ENCODE results near the gene GREB1L.
"Not testable (repeated sequence)": the region's sequence is repeated elsewhere in the genome, so short reads cannot be mapped to it uniquely, and the experiment has no call there.

Gene GREB1L

DNA sequence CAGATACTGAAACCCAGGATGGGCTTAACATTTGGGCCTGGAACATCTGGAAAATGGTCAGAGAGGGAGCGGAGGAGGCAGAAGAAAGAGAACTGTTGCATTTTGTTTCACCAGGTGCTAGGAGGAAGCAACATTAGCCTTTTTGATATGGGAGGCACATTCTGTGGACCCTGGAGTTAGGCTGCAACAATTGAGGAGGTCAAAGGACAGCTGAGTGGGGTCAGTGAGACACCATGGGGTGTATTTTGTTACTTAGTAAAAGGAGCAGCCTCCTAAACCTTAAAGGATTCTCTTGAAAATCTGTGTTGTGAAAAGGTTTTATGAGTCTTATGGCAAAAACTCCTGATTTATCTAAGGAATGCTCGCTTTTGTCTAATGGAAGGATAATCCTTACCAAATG lies 124.9 kb downstream of the GREB1L start:
- DNase-seq (ENCODE audit: low read depth in 2 of 2) = no peak

DNA sequence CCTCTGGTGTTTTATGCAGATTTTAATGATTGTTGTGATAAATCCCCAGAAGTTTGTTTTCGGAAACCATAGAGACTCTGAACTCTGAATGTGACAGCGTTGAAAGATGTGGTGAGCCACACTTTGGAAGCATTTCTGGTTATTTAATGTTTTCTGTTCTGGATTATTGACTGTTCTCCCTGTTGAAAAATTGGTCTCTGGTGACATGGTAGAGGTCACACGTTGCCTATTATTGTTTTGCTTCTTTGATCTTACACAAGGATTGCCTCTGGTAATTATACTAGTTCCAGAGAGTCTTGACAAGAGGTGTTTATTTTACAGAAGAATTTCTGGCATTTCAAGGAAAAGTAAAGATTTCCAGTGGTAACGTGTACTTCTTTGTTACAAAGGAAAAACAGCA lies 127.1 kb downstream of the GREB1L start:
- no peak for DNase-seq (ENCODE audit: low read depth in 2 of 2)

DNA sequence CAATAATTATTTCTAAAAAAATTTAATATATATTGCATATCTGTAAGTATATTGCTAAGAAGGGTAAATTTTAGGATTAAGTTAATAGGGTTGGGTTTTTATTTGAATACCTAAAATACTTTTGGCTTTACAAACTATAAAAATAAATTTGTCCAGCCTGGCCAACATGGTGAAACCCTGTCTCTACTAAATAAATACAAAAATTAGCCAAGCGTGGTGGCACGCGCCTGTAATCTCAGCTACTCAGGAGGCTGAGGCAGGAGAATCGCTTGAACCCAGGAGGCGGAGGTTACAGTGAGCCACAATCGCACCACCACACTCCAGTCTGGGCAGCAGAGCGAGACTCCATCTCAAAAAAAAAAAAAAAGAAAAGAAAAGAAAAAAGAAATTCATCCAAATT lies 127.6 kb downstream of the GREB1L start:
- DNase-seq (ENCODE audit: low read depth in 2 of 2) = not testable (repeated sequence)

DNA sequence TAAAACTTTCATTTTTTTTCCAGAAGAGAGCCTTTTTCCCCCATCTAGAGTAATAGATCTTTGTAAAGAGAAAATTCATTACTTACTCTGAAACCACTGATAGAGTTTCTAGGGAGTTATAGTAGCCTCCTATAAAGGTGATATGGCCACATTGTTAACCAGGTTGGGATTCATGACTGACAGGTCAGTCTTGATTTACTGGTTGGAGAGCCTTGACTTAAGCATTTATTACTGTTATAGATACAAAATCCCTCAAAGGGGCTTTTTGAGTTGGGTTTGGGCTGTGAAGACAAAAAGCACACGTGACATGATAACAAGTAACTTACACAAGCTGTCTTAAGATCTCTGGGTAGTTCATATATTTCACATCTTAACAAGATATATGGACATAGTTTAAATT lies 141.0 kb downstream of the GREB1L start:
- DNase-seq (ENCODE audit: low read depth in 2 of 2) = no peak

DNA sequence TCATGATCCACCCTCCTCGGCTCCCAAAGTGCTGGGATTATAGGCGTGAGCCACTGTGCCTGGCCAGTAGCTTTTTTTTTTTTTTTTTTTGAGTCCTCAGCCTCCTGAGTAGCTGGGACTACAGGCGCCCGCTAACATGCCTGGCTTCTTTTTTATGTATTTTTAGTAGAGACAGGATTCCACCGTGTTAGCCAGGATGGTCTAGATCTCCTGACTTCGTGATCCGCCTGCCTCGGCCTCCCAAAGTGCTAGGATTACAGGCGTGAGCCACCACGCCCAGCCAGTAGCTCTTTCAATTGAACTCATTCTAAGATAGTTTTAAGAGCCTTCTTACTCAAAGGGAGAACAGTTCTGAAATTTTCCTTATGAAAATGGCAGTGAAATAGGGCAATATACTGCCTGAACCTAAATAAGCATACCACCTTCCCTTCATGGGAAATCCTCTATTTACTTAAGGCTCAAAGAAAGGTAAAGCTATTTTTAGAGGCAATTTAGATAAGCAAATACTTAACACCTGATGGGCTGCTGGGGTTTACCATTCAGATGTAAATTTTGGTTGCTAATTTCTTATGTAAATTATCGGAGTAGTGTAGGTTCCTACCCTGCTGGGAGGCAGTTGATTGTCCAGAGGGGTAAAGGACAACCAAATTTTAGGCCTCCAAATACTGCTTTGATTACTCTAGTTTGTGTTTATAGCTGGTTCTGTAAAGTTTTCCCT lies 144.7 kb downstream of the GREB1L start:
- DNase-seq (ENCODE audit: low read depth in 2 of 2) = no peak

DNA sequence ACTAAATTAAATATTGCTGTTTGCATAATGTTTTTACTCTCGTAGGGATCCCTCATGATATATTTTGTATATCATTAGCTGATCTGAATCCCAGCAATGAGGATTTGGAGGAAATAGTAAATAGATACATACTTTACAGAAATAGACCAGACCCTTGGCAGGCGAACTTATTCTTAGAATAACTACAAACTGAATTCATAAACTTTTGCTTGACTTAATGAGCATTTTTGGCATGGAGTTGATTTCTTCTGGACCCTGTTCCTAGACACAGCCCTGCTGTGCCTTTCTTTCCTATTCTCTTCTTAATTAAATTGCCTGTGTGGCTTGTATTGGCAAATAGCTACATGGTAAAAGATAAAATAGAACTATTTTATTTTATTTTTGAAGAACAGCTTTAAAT lies 145.9 kb downstream of the GREB1L start:
- no peak for DNase-seq (ENCODE audit: low read depth in 2 of 2)

DNA sequence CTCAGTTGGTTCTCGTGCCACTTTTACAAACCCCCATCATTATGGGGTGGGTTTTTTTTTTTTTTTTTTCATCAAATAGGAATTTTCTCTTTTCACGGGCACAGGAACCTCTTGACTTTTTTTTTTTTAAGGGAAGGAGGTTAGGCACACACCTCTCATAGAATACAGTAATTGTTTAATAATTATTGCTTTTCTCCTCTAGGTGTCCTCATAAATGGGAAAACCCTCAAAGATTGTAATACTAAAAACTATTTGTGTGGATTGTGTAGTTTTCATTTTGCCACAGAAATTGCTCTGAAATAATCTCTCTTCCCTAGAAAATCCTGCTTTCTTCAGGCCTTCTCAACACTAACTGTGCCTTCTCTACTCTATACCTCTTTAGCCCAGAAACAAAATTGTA lies 147.3 kb downstream of the GREB1L start:
- DNase-seq (ENCODE audit: low read depth in 2 of 2) = no peak

DNA sequence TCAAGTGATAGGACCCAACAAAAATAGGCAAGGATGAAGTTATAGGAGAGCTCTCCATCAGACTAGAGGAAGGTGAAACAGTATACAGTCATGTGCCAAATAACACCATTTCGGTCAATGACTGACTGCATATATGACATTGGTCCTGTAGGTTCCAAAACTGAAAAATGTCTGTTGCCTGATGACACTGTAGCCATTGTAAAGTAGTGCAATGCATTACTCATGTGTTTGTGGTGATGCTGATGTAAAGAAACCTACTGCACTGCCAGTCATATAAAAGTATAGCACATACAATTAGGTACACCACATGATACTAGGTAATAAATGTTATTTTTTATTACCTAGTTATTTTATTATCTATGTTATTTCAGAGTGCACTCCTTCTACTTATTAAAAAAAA lies 147.9 kb downstream of the GREB1L start:
- DNase-seq (ENCODE audit: low read depth in 2 of 2) = no peak

DNA sequence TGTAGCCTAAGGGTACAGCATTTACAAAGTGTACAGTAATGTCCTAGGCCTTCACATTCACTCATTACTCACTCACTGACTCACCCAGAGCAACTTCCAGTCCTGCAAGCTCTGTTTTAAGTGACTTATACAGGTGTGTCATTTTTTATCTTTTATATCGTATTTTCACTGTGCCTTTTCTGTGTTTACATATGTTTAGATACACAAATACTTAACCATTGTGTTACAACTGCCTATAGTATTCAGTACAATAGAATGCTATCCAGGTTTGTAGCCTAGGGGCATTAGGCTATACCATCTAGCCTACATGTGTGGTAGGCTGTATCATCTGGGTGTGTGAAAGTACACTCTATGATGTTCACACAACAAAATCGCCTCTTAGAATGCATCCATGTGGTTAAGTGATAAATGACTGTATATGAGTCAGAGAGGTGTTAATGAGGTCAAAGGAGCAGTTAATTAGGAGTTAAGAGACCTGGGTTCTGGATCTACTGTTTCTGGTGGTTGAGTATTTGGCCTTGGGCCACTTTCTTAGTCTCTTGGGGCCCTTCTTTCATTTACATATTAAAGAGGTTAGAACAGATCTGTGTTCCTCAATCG lies 149.1 kb downstream of the GREB1L start:
- DNase-seq (ENCODE audit: low read depth in 2 of 2) = no peak

DNA sequence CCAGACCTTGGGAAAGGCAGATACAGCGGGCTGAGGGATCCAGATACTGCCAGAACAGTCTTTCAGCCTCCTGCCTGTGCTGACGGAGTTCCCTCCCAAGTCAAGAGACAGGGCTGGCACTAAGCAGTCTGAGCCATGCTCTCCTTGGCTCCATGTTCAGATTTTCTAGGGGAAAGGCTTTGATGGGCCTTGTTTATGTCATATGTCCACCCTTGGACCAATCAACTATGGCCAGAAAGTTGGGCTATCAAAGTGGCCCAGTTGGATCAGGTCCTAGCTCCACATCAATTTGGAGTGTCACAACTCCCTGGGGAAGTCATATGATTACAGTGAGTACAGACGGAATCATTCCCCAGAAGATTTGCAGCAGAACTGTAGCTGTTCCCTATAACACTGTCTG lies 152.0 kb downstream of the GREB1L start:
- DNase-seq (ENCODE audit: low read depth in 2 of 2) = no peak

DNA sequence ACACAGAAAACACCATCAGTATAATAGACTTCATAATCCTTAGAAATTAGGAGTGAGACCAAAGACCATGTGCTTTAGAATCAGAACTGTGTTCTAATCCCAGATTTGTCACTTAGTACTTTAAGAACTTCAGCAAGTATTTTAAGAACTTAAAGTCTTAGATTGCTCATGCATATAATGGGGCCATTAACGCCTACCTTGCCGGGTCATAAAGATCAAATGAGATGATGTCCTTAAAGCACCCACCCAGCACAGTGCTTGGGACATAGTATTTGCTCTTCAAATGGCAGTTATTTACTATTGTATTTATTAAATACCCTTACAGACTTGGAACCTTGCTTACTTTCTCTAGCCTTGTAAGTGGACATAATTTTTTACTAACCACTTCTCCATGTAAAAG lies 156.1 kb downstream of the GREB1L start:
- DNase-seq (ENCODE audit: low read depth in 2 of 2) = no peak

DNA sequence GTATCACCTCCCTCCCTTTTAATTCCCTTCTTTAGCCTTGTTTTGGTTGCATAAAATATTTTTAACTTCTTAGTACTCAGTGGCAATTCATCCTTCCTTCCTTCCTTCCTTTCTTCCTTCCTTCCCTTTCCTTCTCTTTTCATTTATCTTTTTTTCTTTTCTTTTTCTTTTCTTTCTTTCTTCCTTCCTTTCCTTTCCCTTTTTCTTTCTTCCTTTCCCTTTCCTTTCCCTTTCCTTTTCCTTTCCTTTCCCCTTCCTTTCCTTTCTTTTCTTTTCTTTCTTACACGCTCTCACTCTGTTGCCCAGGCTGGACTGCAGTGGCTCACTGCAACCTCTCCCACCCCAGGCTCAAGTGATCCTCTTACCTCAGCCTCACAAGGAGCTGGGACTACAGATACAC lies 160.2 kb downstream of the GREB1L start:
- DNase-seq (ENCODE audit: low read depth in 2 of 2) = no peak

DNA sequence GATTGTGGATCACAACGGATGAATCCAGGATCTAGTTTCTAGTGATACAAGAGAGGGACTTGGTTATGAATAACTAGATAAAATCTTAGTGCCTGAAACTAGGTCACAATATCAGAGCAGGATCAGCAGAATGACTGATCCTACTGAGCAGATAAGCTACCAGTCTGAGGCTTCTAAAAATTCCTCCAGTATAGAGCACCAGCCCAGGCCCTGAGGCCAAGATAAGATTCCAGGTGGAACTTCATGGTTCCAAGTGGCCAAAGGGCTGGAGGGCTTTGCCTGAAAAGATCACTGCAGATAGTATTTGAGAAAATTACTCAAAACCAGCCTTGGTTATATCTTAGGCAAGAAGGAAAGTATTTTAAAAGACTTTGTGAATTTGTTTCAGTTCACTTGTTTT lies 162.4 kb downstream of the GREB1L start:
- no peak for DNase-seq (ENCODE audit: low read depth in 2 of 2)

DNA sequence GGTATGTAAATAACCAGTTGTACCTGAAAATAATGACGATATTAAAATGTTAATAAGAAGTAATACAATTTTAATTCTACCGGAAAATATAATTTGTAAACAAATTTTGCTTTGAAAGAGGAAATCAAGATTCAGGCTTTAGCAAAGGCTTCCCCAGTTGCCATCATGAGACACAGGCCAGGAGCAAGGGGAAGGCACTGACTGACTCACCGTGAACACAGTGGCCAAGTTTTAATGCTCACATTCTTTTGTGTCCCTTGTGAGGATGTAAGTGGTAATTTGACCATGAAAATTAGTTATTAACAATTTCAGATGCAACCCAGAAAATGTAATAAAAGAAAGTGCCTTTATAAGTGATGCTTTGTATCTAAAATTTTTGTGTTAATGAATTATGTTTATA lies 164.1 kb downstream of the GREB1L start:
- no peak for DNase-seq (ENCODE audit: low read depth in 2 of 2)

DNA sequence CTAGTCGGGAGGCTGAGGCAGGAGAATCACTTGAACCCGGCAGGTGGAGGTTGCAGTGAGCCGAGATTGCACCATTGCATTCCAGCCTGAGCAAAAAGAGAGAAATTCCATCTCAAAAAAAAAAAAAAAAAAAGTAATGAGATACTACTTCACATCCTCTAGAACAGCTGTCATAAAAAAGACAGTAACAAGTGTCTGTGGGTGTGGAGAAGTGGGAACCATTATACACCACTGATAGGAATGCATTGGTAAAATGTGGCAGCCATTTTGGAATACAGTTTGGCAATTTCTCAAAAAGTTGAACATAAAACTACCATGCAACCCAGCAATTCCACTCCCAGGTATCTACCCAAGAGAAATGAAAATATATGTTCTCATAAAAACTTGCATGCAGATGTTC lies 166.6 kb downstream of the GREB1L start:
- DNase-seq (ENCODE audit: low read depth in 2 of 2) = no peak

DNA sequence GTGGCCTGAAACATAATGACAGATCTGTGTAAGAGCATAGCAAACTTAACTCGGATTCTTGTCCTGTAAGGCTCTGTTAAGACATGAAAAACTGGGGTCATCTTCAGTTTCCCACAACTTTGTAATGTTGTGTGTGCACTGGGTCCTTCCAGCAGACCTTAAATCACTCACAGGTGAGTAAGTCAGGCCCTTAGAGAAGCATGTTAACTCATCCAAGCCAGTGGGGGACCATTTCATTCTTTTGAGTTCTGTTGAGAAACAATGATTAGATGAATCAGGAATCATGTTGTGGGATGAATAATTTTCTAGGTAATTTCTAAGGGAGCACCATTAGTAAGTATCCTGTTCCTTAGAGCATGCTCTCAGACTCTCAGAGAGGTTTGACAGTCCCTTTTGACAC lies 191.4 kb downstream of the GREB1L start:
- DNase-seq (ENCODE audit: low read depth in 2 of 2) = no peak

DNA sequence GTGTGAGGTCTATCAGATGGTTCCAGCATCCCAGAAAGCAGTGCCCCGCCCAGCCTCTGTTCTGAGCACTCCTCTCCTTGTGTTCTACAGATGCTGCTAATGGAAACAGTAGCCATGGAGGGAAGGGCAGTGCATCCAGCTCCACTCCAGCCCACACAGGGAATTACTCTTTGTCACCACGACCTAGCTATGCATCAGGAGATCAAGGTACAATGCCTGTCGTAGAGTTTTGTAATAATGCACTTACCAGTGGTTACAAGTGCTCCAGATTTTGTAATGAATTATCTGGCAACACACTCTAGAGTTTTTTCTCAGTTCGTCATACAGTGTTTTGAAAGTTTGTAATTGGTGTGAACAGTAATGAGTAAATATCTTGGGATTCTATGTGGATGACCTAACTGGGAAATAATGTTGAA lies 197.4 kb downstream of the GREB1L start:
- peak; percentile 75 for DNase-seq (ENCODE audit: low read depth in 2 of 2)

DNA sequence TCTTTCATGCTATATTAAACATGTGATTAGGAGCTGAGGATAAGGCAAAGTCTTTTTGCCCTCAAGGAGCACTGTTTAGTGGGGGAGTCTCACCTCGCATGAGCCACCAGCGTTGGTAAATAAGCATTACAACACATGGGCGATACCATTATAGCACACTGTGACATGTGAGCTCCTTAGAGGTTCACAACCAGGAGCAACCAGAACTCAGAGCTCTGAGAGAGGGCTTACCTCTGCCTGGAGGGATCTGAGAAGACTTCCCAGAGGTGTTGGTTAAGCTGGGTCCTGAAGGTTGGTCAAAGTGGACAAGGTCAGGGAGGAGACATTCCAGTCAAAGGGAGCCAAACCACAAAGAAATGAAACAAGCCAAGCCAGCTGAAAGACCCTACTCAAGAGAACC lies 199.6 kb downstream of the GREB1L start:
- DNase-seq (ENCODE audit: low read depth in 2 of 2) = no peak

DNA sequence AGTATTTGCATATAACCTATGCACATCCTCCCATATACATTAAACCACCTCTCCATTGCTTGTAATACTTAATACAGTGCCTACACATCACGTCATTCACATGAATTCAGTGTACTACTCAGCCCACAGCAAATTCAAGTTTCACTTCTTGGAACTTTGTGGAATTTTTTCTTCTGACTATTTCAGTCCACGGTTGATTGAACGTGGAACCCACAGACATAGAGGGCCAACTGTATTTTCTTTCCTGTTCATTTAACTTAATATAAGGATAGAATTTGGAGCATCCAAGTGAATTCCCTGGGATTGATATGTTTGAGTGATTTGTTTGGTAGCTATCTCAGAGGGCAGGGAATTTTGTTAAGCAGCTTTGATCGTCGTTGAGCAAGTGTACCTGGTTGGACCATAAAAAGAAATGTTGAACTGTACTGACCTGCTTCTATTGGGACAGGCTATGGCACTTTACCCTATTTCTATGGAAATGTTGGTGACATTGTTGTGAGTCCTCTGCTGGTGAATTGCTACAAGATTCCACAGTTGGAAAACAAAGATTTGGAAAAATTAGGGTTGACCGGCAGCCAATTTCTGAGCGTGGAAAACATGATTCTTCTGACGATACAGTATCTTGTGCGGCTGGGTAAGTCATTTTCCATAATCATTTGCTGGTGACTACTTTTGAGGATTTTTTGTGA lies 201.9 kb downstream of the GREB1L start:
- no peak for DNase-seq (ENCODE audit: low read depth in 2 of 2)

DNA sequence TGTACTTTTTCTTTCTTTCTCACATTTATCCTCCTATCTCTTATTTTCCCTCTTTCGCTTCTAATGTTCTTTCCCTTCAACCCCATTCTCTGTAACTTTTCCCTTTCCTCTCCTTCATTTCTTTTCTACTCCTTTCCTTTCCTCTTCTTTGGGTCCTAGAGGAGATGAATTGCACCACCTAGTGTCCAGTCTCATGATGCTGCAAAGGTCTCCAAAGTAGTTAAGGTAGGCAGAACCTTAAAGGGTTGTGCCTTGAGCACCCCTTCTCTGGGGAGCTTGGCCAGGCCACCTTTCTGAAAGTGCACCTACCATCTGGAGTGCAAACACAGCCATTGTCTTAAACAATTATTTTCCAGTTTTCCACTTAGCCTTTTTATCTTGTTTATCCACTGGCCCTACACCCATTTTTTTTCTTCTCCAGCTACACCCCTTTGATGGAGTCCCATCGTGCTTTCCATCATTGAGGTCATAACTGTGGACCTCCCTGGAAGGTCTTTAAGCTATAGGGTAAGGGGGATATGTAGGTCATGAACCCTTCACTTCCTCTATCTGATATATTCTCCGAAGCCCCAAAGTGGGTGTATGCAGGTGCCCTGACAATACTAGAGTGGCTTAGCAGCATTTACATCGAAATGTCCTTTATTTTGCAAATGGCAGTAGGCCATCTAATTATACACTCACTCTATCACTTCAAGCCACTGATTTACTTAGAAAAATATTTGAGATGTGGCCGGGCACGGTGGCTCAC lies 202.6 kb downstream of the GREB1L start:
- DNase-seq (ENCODE audit: low read depth in 2 of 2) = no peak

DNA sequence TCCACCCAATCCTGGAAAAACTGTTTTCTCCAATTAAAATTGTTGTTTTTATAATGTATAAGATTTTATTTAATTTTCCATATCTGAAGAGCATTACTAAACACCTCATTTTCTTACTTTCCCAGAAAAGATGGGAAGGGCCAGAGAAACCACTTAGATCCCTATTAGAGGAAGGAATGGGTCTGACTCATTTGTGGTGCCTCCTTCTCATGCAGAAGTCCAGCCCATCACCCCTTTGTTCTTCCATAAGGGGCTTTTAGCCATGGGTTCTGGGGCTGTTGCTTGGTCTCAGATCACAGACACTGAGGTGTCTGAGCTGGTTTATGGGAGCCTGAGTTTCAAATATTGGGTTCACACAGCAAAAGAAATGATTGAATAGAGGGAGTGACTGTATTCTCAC lies 206.3 kb downstream of the GREB1L start:
- no peak for DNase-seq (ENCODE audit: low read depth in 2 of 2)

Measured in fibroblast of skin of left biceps (primary cell).